ENCODE results near the gene GAS2. TPM values are rescaled to one million over a fixed set of nuclear protein-coding genes. Genes with fewer than 3 reads are reported as not detected.
A peak's percentile ranks its signal among the peaks of the same experiment; 100 is the strongest.

The GAS2 gene
- total and polyA plus RNA-seq, 2 donors = 2.8 to 3.1 TPM

DNA sequence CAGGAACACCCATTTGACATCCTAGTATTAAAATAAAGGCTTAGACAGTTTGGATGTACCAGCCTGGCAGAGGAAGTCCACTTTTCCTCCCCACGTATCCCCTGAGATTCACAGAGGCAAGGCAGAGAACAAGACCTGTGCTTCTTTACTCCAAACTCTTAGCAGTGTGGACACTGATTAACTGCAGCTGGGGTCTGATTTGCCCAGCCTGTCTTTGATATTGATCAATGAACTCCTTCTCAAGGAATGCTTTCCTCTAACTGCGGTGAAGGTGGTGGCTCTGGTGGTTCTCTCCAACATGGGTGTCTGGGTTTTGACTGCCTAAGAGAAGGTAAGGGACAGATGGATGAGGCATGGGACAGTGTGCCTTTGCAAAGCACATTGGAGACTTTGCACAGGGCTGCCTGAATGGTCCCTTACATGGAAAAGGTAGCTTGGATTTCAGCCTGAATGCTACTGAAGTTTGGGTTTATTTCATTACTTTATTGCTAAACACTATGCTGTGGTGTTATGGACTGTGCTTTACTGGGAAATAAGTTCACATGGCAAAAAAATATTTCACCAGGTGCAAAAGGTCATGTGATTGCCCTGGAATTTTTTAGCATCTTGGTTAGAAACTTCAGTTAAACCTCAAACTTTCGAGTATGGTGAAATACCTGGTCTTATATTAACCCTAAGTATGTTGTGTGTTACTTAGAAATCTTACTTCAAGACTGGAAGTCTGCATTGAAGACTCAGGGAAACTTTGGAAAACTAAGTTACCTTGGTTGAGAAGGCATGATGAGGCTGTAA is 1.8 kb downstream of the GAS2 start:
- peaks cover 2 to 22% of the 10 kb centered on the region in 2 donors for H3K27me3 ChIP-seq (ENCODE audit: control insufficient read depth in 2 of 2, insufficient read depth in 1 of 2, low read length in 1 of 2)
- H3K4me3 ChIP-seq (ENCODE audit: low read length in 2 of 2) = peak overlapping the region in 1 of 2 donors; percentile 58
- H3K27ac ChIP-seq (ENCODE audit: low read depth in 1 of 2, low read length in 1 of 2) = peak overlapping the region in 1 of 2 donors; percentile 86
- no peaks in the 10 kb centered on the region for H3K36me3 ChIP-seq (ENCODE audit: control insufficient read depth in 2 of 2, insufficient read depth in 2 of 2, low read length in 1 of 2)
- H3K4me1 ChIP-seq (ENCODE audit: control insufficient read depth in 2 of 2, insufficient read depth in 2 of 2, low read length in 2 of 2) = peaks cover 5 to 14% of the 10 kb centered on the region in 2 donors
- 46% methylated on average over 3 of the region's 3 CpGs for WGBS
- peak in 1 of 9 donors; percentile 38 for DNase-seq (ENCODE audit: low read depth in 6 of 9, low spot score in 9 of 9)
- H3K9me3 ChIP-seq (ENCODE audit: control insufficient read depth in 2 of 2, insufficient read depth in 1 of 2, low read length in 1 of 2) = no peaks in the 10 kb centered on the region

GRCh38 chr11:22669368-22669767 is 3.0 kb downstream of the GAS2 start:
- no peak for DNase-seq (ENCODE audit: low read depth in 6 of 9, low spot score in 9 of 9)
- no peaks in the 10 kb centered on the region for H3K36me3 ChIP-seq (ENCODE audit: control insufficient read depth in 2 of 2, insufficient read depth in 2 of 2, low read length in 1 of 2)
- over 99% methylated on average over 2 of the region's 2 CpGs for WGBS
- H3K4me3 ChIP-seq (ENCODE audit: low read length in 2 of 2) = peak overlapping the region in 1 of 2 donors; percentile 58
- peaks cover 2 to 22% of the 10 kb centered on the region in 2 donors for H3K27me3 ChIP-seq (ENCODE audit: control insufficient read depth in 2 of 2, insufficient read depth in 1 of 2, low read length in 1 of 2)
- H3K9me3 ChIP-seq (ENCODE audit: control insufficient read depth in 2 of 2, insufficient read depth in 1 of 2, low read length in 1 of 2) = no peaks in the 10 kb centered on the region
- H3K27ac ChIP-seq (ENCODE audit: low read depth in 1 of 2, low read length in 1 of 2) = peak overlapping the region in 1 of 2 donors; percentile 86
- H3K4me1 ChIP-seq (ENCODE audit: control insufficient read depth in 2 of 2, insufficient read depth in 2 of 2, low read length in 2 of 2) = peaks cover 5 to 14% of the 10 kb centered on the region in 2 donors

- Histone ChIP-seq H3K27ac (ENCODE audit: low read depth in 1 of 2, low read length in 1 of 2) (peak overlapping the region in 1 of 2 donors; percentile 46), H3K36me3 (ENCODE audit: control insufficient read depth in 2 of 2, insufficient read depth in 2 of 2, low read length in 1 of 2) (no peaks in the 10 kb centered on the region), H3K4me3 (ENCODE audit: low read length in 2 of 2) (no peak overlapping the region), H3K4me1 (ENCODE audit: control insufficient read depth in 2 of 2, insufficient read depth in 2 of 2, low read length in 2 of 2) (peaks cover 5 to 14% of the 10 kb centered on the region in 2 donors), H3K9me3 (ENCODE audit: control insufficient read depth in 2 of 2, insufficient read depth in 1 of 2, low read length in 1 of 2) (no peaks in the 10 kb centered on the region), H3K27me3 (ENCODE audit: control insufficient read depth in 2 of 2, insufficient read depth in 1 of 2, low read length in 1 of 2) (peaks cover under 1 to 19% of the 10 kb centered on the region in 2 donors)
- 86% methylated on average over 1 of the region's 1 CpG for WGBS
- no peak for DNase-seq (ENCODE audit: low read depth in 6 of 9, low spot score in 9 of 9)
These were observed 4.4 kb downstream of the GAS2 start for GRCh38 chr11:22670830-22671229.

GRCh38 chr11:22671751-22672150 is 5.3 kb downstream of the GAS2 start:
- no peaks in the 10 kb centered on the region for H3K9me3 ChIP-seq (ENCODE audit: control insufficient read depth in 2 of 2, insufficient read depth in 1 of 2, low read length in 1 of 2)
- H3K4me3 ChIP-seq (ENCODE audit: low read length in 2 of 2) = no peak overlapping the region
- no peaks in the 10 kb centered on the region for H3K36me3 ChIP-seq (ENCODE audit: control insufficient read depth in 2 of 2, insufficient read depth in 2 of 2, low read length in 1 of 2)
- H3K27me3 ChIP-seq (ENCODE audit: control insufficient read depth in 2 of 2, insufficient read depth in 1 of 2, low read length in 1 of 2) = peaks cover 0 to 10% of the 10 kb centered on the region in 2 donors
- DNase-seq (ENCODE audit: low read depth in 6 of 9, low spot score in 9 of 9) = no peak
- peaks cover 5 to 8% of the 10 kb centered on the region in 2 donors for H3K4me1 ChIP-seq (ENCODE audit: control insufficient read depth in 2 of 2, insufficient read depth in 2 of 2, low read length in 2 of 2)
- no peak overlapping the region for H3K27ac ChIP-seq (ENCODE audit: low read depth in 1 of 2, low read length in 1 of 2)
- 94% methylated on average over 2 of the region's 2 CpGs for WGBS

GRCh38 chr11:22674470-22675439 is 8.3 kb downstream of the GAS2 start:
- 96% methylated on average over 4 of the region's 4 CpGs for WGBS

DNA sequence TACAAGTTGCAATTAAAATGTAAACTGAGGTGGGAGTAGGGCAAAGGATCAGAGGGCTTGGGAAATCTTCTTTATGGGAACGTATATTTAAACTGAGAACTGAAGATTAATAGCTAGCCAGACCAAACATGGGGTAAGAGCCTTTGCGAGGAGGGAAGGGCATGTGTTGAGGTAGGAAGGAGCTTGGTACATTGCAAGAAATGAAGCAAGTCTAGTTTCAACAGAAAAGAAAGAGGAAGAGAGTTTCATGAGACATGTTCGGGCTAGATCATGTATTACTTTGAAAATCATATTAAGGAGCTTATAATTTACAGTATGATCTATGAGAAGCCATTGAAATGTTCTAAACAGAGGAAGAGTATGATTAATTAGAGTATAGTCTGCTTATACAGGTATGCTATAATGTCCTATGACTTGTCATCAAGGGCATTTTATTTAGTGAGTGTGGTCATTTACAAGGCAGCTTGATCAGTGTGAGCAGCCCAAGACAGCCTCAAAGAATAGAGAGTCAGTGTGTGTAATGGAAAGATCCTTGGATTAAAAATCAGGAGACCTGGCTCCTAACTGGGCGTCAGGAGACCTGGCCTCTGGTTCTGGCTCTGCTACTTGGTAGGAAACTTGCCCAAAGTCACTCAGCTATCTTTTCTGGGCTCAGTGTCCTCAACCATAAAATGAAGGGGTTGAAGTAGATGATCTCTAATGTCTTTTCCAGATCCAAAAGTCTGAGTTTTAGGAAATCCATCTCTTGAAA is 10.9 kb downstream of the GAS2 start:
- no peak overlapping the region for H3K27ac ChIP-seq (ENCODE audit: low read depth in 1 of 2, low read length in 1 of 2)
- H3K27me3 ChIP-seq (ENCODE audit: control insufficient read depth in 2 of 2, insufficient read depth in 1 of 2, low read length in 1 of 2) = no peaks in the 10 kb centered on the region
- no peaks in the 10 kb centered on the region for H3K36me3 ChIP-seq (ENCODE audit: control insufficient read depth in 2 of 2, insufficient read depth in 2 of 2, low read length in 1 of 2)
- WGBS = 84% methylated on average over 4 of the region's 4 CpGs
- DNase-seq (ENCODE audit: low read depth in 6 of 9, low spot score in 9 of 9) = no peak
- no peak overlapping the region for H3K4me3 ChIP-seq (ENCODE audit: low read length in 2 of 2)
- no peaks in the 10 kb centered on the region for H3K4me1 ChIP-seq (ENCODE audit: control insufficient read depth in 2 of 2, insufficient read depth in 2 of 2, low read length in 2 of 2)
- H3K9me3 ChIP-seq (ENCODE audit: control insufficient read depth in 2 of 2, insufficient read depth in 1 of 2, low read length in 1 of 2) = no peaks in the 10 kb centered on the region

More at GRCh38 chr11:22674470-22675439, 8.3 kb downstream of the GAS2 start:
- H3K36me3 ChIP-seq (ENCODE audit: control insufficient read depth in 2 of 2, insufficient read depth in 2 of 2, low read length in 1 of 2) = no peaks in the 10 kb centered on the region
- no peaks in the 10 kb centered on the region for H3K4me1 ChIP-seq (ENCODE audit: control insufficient read depth in 2 of 2, insufficient read depth in 2 of 2, low read length in 2 of 2)
- no peaks in the 10 kb centered on the region for H3K27me3 ChIP-seq (ENCODE audit: control insufficient read depth in 2 of 2, insufficient read depth in 1 of 2, low read length in 1 of 2)
- H3K9me3 ChIP-seq (ENCODE audit: control insufficient read depth in 2 of 2, insufficient read depth in 1 of 2, low read length in 1 of 2) = no peaks in the 10 kb centered on the region
- DNase-seq (ENCODE audit: low read depth in 6 of 9, low spot score in 9 of 9) = no peak
- no peak overlapping the region for H3K4me3 ChIP-seq (ENCODE audit: low read length in 2 of 2)
- H3K27ac ChIP-seq (ENCODE audit: low read depth in 1 of 2, low read length in 1 of 2) = no peak overlapping the region

- DNase-seq (ENCODE audit: low read depth in 6 of 9, low spot score in 9 of 9) = no peak
- H3K4me1 ChIP-seq (ENCODE audit: control insufficient read depth in 2 of 2, insufficient read depth in 2 of 2, low read length in 2 of 2) = no peaks in the 10 kb centered on the region
- WGBS = 87% methylated on average over 2 of the region's 2 CpGs
These were observed 14.2 kb downstream of the GAS2 start for GRCh38 chr11:22680628-22681027.

GRCh38 chr11:22681281-22681812 is 14.9 kb downstream of the GAS2 start:
- DNase-seq (ENCODE audit: low read depth in 6 of 9, low spot score in 9 of 9) = no peak
- H3K27me3 ChIP-seq (ENCODE audit: control insufficient read depth in 2 of 2, insufficient read depth in 1 of 2, low read length in 1 of 2) = no peaks in the 10 kb centered on the region
- H3K27ac ChIP-seq (ENCODE audit: low read depth in 1 of 2, low read length in 1 of 2) = no peak overlapping the region
- no peaks in the 10 kb centered on the region for H3K9me3 ChIP-seq (ENCODE audit: control insufficient read depth in 2 of 2, insufficient read depth in 1 of 2, low read length in 1 of 2)
- H3K4me1 ChIP-seq (ENCODE audit: control insufficient read depth in 2 of 2, insufficient read depth in 2 of 2, low read length in 2 of 2) = no peaks in the 10 kb centered on the region
- 86% methylated on average over 4 of the region's 4 CpGs for WGBS
- H3K4me3 ChIP-seq (ENCODE audit: low read length in 2 of 2) = no peak overlapping the region
- H3K36me3 ChIP-seq (ENCODE audit: control insufficient read depth in 2 of 2, insufficient read depth in 2 of 2, low read length in 1 of 2) = no peaks in the 10 kb centered on the region

More at GRCh38 chr11:22680628-22681027, 14.2 kb downstream of the GAS2 start:
- H3K36me3 ChIP-seq (ENCODE audit: control insufficient read depth in 2 of 2, insufficient read depth in 2 of 2, low read length in 1 of 2) = no peaks in the 10 kb centered on the region
- no peak overlapping the region for H3K4me3 ChIP-seq (ENCODE audit: low read length in 2 of 2)
- H3K27ac ChIP-seq (ENCODE audit: low read depth in 1 of 2, low read length in 1 of 2) = no peak overlapping the region
- no peaks in the 10 kb centered on the region for H3K9me3 ChIP-seq (ENCODE audit: control insufficient read depth in 2 of 2, insufficient read depth in 1 of 2, low read length in 1 of 2)
- no peaks in the 10 kb centered on the region for H3K27me3 ChIP-seq (ENCODE audit: control insufficient read depth in 2 of 2, insufficient read depth in 1 of 2, low read length in 1 of 2)

Data from thymus (tissue), 11 donors.